ENCODE data around the gene LYRM4.

GRCh38 chr6:5152460-5152859, 108.3 kb downstream of the LYRM4 start:
- TF ChIP-seq CTCF (conservative IDR thresholded peaks at IDR 0.05; ENCODE audit: low read depth in 2 of 2) (no peak), POLR2AphosphoS5 (IDR thresholded peaks at IDR 0.05; ENCODE audit: low read depth) (no peak), EZH2 (IDR thresholded peaks at IDR 0.05; ENCODE audit: low read depth, unreplicated experiment) (no peak), NANOG (IDR thresholded peaks at IDR 0.05; ENCODE audit: borderline replicate concordance) (no peak), CREB1 (CRISPR knock-in tag; IDR thresholded peaks at IDR 0.05; ENCODE audit: low read depth) (no peak), EZH2phosphoT487 (IDR thresholded peaks at IDR 0.05; ENCODE audit: unreplicated experiment) (no peak), ZNF462 (CRISPR knock-in tag; IDR thresholded peaks at IDR 0.05) (no peak)
- TF ChIP-seq, protein P1, sequence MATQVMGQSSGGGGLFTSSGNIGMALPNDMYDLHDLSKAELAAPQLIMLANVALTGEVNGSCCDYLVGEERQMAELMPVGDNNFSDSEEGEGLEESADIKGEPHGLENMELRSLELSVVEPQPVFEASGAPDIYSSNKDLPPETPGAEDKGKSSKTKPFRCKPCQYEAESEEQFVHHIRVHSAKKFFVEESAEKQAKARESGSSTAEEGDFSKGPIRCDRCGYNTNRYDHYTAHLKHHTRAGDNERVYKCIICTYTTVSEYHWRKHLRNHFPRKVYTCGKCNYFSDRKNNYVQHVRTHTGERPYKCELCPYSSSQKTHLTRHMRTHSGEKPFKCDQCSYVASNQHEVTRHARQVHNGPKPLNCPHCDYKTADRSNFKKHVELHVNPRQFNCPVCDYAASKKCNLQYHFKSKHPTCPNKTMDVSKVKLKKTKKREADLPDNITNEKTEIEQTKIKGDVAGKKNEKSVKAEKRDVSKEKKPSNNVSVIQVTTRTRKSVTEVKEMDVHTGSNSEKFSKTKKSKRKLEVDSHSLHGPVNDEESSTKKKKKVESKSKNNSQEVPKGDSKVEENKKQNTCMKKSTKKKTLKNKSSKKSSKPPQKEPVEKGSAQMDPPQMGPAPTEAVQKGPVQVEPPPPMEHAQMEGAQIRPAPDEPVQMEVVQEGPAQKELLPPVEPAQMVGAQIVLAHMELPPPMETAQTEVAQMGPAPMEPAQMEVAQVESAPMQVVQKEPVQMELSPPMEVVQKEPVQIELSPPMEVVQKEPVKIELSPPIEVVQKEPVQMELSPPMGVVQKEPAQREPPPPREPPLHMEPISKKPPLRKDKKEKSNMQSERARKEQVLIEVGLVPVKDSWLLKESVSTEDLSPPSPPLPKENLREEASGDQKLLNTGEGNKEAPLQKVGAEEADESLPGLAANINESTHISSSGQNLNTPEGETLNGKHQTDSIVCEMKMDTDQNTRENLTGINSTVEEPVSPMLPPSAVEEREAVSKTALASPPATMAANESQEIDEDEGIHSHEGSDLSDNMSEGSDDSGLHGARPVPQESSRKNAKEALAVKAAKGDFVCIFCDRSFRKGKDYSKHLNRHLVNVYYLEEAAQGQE (IDR thresholded peaks at IDR 0.05; ENCODE audit: unreplicated experiment), result no peak
